Measurements from ENCODE around the gene AHSG.
"Not testable (repeated sequence)": the region's sequence is repeated elsewhere in the genome, so short reads cannot be mapped to it uniquely, and the experiment has no call there.

Gene AHSG, protein sequence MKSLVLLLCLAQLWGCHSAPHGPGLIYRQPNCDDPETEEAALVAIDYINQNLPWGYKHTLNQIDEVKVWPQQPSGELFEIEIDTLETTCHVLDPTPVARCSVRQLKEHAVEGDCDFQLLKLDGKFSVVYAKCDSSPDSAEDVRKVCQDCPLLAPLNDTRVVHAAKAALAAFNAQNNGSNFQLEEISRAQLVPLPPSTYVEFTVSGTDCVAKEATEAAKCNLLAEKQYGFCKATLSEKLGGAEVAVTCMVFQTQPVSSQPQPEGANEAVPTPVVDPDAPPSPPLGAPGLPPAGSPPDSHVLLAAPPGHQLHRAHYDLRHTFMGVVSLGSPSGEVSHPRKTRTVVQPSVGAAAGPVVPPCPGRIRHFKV

DNA sequence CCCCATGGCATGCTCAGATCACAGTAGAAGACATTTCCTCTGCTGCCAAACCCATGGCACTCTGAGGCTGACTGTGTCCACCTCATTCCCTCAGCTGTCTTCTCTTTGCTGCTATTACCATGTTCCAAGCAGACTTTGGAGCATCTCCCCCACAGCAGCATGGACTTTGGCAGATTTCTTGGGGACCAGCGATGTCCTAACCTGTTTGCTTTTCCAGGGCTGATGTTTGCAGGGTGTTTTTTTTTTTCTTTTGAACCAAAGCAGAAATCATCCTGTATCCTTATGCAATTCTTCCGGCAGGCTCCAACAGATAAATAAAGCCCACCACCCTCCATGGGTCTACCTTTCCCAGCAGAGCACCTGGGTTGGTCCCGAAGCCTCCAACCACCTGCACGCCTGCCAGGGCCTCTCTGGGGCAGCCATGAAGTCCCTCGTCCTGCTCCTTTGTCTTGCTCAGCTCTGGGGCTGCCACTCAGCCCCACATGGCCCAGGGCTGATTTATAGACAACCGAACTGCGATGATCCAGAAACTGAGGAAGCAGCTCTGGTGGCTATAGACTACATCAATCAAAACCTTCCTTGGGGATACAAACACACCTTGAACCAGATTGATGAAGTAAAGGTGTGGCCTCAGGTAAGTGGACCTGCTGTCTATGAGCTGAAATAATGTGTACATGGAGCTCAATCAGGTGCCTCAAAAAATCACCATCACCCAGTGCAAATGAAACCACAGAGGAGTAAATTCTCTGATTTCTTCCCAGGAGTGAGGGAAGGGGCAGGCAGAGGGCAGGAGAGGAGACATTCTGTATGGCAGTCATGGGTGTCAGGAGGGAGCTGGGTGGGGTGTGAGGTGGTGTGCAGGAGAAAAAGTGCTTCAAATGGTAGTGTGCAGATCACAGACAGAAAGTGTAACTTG, at the start of gene AHSG:
Gene AHSG (plus strand): TSS at position 340 of the 916 bp plus-strand sequence. CDS start 82 bp downstream, at position 422.
- peaks cover 13 to 21% of the 10 kb centered on the region in 2 donors for H3K4me1 Mint-ChIP-seq
- H3K27ac Mint-ChIP-seq = peak within 1 kb of the TSS; percentile 44
- H3K4me3 Mint-ChIP-seq = no peak within 1 kb of the TSS
- peaks cover 35 to 44% of the 10 kb centered on the region in 2 donors for H3K27me3 Mint-ChIP-seq
- no peaks in the 10 kb centered on the region for H3K9me3 Mint-ChIP-seq
- H3K36me3 Mint-ChIP-seq = peaks cover 0 to 1% of the 10 kb centered on the region in 2 donors
- ATAC-seq (replicated peaks) (no peak), DNase-seq (no peak)

DNA sequence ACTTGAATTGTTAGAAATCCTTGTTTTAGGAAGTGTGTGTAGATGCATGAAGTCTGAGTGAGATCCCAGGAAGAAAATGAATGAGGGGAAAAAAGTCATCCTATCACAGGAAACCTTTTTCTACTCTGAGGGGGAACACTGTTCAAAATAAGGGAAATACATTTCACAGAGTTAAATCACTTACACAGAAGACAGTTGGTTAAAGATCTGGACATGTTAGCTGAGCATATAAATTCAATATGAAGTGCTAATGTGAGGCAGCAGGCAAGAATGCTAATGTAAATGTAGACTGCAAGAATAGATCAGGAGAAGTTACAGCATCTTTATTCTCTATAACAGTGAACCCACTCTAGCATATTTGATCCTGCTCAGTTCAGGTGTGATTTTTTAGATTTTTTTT, 48.3 kb upstream of the AHSG start:
- Mint-ChIP-seq H3K4me1 (peaks cover 22 to 35% of the 10 kb centered on the region in 2 donors), H3K9me3 (no peaks in the 10 kb centered on the region), H3K36me3 (peaks cover 20 to 33% of the 10 kb centered on the region in 2 donors), H3K27ac (peak overlapping the region; percentile 49), H3K27me3 (no peaks in the 10 kb centered on the region), H3K4me3 (no peak overlapping the region)
- DNase-seq (no peak), ATAC-seq (replicated peaks) (no peak)

DNA sequence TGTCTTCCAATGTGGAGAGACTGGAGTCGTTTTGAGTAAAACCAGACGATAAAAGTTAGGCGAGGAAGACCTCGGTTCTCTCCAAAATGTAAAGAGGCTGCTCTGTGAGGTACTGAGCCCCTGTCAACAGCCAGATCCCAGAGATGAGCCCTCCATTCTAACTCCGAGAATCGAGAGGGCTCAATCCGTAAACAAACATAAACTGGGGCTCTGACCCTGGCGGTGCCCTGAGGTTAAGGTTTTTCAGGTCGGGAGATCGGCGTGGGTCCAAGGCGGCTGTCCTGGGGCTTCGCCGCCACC, 46.1 kb upstream of the AHSG start:
- no peak for DNase-seq
- H3K4me1 Mint-ChIP-seq = peaks cover 27 to 39% of the 10 kb centered on the region in 2 donors
- H3K9me3 Mint-ChIP-seq = no peaks in the 10 kb centered on the region
- peak in 1 of 2 donors; percentile 1 for ATAC-seq (replicated peaks)
- no peaks in the 10 kb centered on the region for H3K27me3 Mint-ChIP-seq
- H3K27ac Mint-ChIP-seq = peak overlapping the region; percentile 93
- H3K36me3 Mint-ChIP-seq = peaks cover 15 to 21% of the 10 kb centered on the region in 2 donors
- peak overlapping the region; percentile 84 to 90 for H3K4me3 Mint-ChIP-seq

DNA sequence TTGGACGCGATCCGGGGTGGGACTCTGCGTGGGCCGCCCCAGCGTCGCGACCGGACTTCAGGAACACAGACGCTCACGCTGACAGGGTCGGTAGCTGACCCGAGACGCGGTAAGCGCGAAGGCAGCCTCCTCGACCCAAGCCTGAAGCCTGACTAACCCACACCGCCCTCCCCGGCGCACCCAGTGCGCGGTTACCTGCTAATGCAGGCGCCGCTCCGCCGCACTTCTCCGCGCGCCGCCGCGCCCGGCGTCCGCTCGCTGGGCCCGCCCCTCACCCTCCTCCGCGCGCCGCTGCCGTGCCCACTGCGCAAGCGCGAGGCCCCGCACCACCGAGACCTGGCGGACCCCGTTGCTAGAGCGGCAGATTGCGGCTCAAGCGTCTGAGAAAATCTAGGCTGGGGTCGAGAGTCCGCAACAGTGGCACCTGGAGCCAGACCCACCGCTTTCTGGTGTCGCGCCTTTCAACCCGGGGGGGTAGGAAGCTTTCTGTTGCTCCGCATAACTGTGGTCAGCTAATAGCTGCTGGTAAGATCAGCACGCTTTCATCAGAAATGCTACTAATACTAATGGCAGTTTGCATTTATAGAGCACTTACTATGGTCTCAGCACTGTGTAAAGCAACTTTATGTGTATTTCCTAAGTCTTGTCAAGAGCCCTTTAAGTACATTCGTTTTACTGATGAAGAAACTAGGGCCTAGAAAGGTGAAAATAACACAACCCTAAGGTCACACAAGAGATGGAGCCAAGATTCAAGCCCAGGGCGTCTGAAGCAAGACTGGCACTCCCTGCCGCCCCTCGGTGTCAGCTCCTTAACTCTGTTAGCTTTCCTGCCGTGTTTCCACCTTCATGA, 45.6 kb upstream of the AHSG start, which contains the start of gene TBCCD1:
Gene TBCCD1 (minus strand): TSS at position 268 of the 850 bp plus-strand sequence. CDS start 3,010 bp downstream, outside the sequence.
- H3K4me3 Mint-ChIP-seq = peak within 1 kb of the TSS; percentile 84 to 90
- DNase-seq (peak; percentile 95), ATAC-seq (replicated peaks) (peak; percentile 57 to 65)
- peak within 1 kb of the TSS; percentile 93 for H3K27ac Mint-ChIP-seq
- peaks cover 9 to 15% of the 10 kb centered on the region in 2 donors for H3K36me3 Mint-ChIP-seq
- H3K4me1 Mint-ChIP-seq = peaks cover 25 to 34% of the 10 kb centered on the region in 2 donors
- H3K27me3 Mint-ChIP-seq = no peaks in the 10 kb centered on the region
- H3K9me3 Mint-ChIP-seq = no peaks in the 10 kb centered on the region

DNA sequence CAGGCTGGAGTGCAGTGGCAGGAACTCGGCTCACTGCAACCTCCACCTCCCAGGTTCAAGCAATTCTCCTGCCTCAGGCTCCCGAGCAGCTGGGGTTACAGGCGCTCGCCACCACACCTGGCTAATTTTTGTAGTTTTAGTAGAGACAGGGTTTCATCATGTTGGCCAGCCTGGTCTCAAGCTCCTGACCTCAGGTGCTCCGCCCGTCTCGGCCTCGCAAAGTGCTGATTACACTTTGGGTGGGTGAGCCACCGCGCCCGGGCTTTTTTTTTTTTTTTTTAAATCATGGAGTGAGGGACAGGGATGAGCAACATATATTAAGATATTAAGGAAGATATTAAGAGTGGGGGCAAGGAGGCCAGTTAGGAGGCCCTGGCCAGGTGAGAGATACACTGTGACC, 43.5 kb upstream of the AHSG start:
- not testable (repeated sequence) for ATAC-seq (replicated peaks); H3K36me3 Mint-ChIP-seq; H3K9me3 Mint-ChIP-seq; H3K27me3 Mint-ChIP-seq; DNase-seq
- peaks cover 22 to 38% of the 10 kb centered on the region in 2 donors for H3K4me1 Mint-ChIP-seq
- H3K27ac Mint-ChIP-seq = peak overlapping the region; percentile 99
- peak overlapping the region; percentile 97 to 99 for H3K4me3 Mint-ChIP-seq

DNA sequence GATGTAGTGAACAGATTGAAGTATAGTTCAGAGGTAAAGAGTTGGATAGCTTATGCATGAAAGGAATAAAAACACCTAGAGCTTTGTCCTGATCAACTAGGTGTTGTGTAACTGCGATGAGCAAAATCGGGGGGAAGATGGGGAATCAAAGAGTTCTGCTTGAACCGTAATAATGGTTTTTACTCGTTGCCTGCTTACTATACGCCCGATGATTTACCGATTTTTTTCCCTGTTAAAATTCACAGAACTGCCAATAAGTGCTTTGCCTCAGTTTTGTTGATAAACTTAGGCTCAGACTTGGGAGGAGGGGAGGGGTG, 43.1 kb upstream of the AHSG start:
- Mint-ChIP-seq H3K27ac (peak overlapping the region; percentile 99), H3K36me3 (peaks cover 4 to 9% of the 10 kb centered on the region in 2 donors), H3K4me3 (peak overlapping the region; percentile 97 to 99), H3K9me3 (no peaks in the 10 kb centered on the region), H3K27me3 (no peaks in the 10 kb centered on the region), H3K4me1 (peaks cover 22 to 41% of the 10 kb centered on the region in 2 donors)
- DNase-seq (no peak), ATAC-seq (replicated peaks) (no peak)

DNA sequence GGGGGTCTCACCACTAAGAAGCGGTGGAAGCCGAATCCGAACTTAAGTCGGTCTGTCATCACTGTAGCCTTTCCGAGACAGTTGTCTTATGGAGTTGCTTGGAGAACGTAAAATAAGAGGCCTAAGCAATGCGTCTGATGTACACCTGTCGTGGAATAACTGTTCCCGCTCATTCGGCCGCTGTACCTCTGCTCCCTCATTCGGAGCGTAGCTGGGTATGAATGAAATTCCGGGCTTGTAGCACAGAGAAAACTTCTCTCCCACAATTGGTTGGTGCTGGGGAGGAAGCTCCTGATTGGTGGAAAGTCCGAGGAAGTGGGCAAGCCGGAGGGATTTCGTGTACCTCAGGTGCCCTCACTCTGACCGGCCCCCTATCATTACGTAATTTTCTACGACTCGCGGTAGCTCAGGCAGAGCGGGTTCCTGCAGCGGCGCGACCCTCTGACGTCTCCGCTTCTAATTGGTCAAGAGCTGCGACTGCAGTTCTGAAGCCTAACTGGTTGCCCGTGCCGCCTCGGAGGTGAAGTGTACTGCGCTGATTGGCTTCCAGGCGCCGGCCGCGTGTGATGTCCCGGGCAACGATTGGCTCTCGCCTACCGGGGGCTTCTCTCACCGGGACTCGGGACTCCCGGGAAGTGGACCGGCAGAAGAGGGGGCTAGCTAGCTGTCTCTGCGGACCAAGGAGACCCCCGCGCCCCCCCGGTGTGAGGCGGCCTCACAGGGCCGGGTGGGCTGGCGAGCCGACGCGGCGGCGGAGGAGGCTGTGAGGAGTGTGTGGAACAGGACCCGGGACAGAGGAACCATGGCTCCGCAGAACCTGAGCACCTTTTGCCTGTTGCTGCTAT, 42.5 kb upstream of the AHSG start, which contains the start of gene DNAJB11:
Gene DNAJB11 (plus strand): TSS at position 625 of the 845 bp plus-strand sequence. CDS start 178 bp downstream, at position 803.
- peaks cover 4 to 10% of the 10 kb centered on the region in 2 donors for H3K36me3 Mint-ChIP-seq
- peak within 1 kb of the TSS; percentile 97 to 99 for H3K4me3 Mint-ChIP-seq
- peak within 1 kb of the TSS; percentile 99 for H3K27ac Mint-ChIP-seq
- DNase-seq (peak; percentile 98), ATAC-seq (replicated peaks) (peak; percentile 86 to 91)
- H3K27me3 Mint-ChIP-seq = no peaks in the 10 kb centered on the region
- H3K9me3 Mint-ChIP-seq = no peaks in the 10 kb centered on the region
- H3K4me1 Mint-ChIP-seq = peaks cover 22 to 42% of the 10 kb centered on the region in 2 donors

DNA sequence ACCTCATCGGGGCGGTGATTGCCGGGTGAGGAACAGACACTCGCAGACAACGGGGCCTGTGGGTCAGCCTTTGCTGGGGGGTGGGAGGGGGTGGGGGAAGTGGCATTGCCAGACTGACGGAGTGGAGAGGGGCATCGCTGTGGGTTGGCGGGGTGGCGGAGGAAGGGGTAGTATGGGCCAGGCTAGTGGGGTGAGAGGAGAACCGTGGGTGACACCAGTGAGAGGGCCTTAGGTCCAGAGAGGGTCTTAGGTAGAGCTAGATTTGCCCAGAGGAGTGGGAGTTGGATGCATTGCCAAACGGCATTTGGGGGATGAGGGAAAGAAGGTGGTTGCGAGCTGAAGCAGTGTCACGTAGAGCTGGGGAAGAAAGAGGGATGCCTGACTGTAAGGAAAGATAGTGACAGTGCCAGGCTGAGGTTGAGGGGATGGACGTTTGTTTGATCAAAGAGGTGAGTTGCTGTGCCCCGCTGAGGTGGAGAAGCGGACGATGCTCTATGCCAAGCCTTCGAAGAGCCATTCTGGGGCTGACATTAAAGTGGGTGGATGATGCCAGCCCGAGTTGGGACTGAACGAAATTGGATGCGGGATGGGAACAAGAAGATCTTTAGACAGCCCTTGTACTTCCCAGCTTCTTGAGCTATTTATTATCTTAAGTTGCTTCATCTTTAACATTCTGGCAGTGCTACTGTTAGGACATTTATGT, 41.8 kb upstream of the AHSG start:
- DNase-seq (no peak), ATAC-seq (replicated peaks) (no peak)
- H3K36me3 Mint-ChIP-seq = peaks cover 10 to 17% of the 10 kb centered on the region in 2 donors
- H3K4me1 Mint-ChIP-seq = peaks cover 21 to 41% of the 10 kb centered on the region in 2 donors
- H3K27me3 Mint-ChIP-seq = no peaks in the 10 kb centered on the region
- peak overlapping the region; percentile 97 to 99 for H3K4me3 Mint-ChIP-seq
- no peaks in the 10 kb centered on the region for H3K9me3 Mint-ChIP-seq
- peak overlapping the region; percentile 99 for H3K27ac Mint-ChIP-seq

DNA sequence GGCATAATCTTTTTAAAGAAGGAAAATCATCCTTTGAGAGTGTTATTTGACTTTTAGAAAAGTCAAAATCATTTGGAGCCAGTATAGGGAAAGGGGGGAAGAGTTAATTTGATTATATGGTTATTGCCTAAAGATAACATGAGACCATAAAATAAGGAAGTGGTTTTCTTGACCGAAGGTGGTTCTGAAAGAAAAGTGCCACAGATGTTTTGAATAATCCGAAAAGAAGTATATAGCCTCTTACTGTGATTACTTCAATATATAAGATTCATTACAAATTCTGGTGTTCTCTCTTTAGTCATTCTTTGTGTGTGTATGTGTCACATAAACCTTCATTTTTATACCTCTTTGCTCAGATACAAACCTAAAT, 41.2 kb upstream of the AHSG start:
- Mint-ChIP-seq H3K4me1 (peaks cover 17 to 36% of the 10 kb centered on the region in 2 donors), H3K9me3 (no peaks in the 10 kb centered on the region), H3K36me3 (peaks cover 10 to 17% of the 10 kb centered on the region in 2 donors)

DNA sequence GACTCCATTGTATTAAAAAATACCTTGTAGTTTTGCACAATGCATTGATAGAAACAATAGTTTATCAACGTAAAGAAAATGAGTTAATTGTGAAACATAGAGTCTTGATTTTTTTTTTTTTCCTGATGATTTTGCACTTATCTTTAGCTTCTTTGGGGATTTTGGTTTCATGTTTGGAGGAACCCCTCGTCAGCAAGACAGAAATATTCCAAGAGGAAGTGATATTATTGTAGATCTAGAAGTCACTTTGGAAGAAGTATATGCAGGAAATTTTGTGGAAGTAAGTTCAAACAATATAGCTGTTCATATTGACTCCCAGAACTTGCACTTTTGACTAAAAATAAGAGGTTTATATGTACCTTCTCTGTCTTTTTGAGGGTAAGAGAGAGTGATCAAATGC, 35.3 kb upstream of the AHSG start:
- H3K9me3 Mint-ChIP-seq = no peaks in the 10 kb centered on the region
- DNase-seq (no peak), ATAC-seq (replicated peaks) (no peak)
- peaks cover 26 to 46% of the 10 kb centered on the region in 2 donors for H3K36me3 Mint-ChIP-seq
- peaks cover 4 to 9% of the 10 kb centered on the region in 2 donors for H3K4me1 Mint-ChIP-seq
- H3K4me3 Mint-ChIP-seq = no peak overlapping the region
- no peaks in the 10 kb centered on the region for H3K27me3 Mint-ChIP-seq
- H3K27ac Mint-ChIP-seq = no peak overlapping the region

More for the DNA sequence above, 41.2 kb upstream of the AHSG start:
- peak overlapping the region; percentile 99 for H3K27ac Mint-ChIP-seq
- no peaks in the 10 kb centered on the region for H3K27me3 Mint-ChIP-seq
- peak overlapping the region; percentile 97 to 99 for H3K4me3 Mint-ChIP-seq
- ATAC-seq (replicated peaks) = no peak
- no peak for DNase-seq

DNA sequence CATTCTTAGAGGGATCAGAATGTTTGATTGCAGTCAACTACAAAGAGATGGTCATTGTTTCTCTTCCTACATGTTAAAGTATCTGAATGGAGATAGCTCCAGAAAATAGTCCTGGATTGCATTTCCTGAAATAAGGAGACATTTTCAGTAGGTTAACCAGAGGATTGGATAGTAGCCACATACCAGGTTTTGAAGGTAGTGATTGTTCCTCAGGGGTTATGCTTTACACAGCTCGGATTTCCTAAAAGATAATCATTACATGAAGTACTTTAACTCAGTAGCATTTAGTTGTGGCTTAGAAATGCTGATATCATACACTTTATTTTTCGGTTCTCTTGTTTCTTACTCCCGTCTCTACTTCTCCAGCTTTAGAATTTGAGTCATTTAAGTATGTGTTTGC, 32.1 kb upstream of the AHSG start:
- Mint-ChIP-seq H3K4me1 (peaks cover 0 to 1% of the 10 kb centered on the region in 2 donors), H3K36me3 (peaks cover 37 to 56% of the 10 kb centered on the region in 2 donors), H3K27ac (no peak overlapping the region), H3K4me3 (no peak overlapping the region), H3K27me3 (no peaks in the 10 kb centered on the region), H3K9me3 (no peaks in the 10 kb centered on the region)
- DNase-seq (no peak), ATAC-seq (replicated peaks) (no peak)

DNA sequence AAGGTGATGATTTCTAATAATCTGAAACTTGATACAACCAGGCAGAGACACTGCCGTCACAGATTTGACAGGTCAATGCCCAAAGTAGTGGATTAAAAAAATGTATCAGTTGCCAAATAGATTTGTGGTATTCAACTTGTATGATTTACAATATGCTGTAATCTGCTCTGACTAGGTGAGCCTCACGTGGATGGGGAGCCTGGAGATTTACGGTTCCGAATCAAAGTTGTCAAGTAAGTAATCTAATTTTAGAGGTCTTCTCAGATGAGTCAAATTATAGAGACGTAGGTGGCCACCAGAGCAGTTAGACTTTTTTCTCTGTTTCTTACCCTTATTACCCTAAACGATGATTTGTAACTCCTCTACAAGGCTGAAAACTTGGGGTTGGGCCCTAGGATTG, 30.3 kb upstream of the AHSG start:
- Mint-ChIP-seq H3K27me3 (no peaks in the 10 kb centered on the region), H3K36me3 (peaks cover 41 to 63% of the 10 kb centered on the region in 2 donors), H3K4me3 (no peak overlapping the region), H3K4me1 (peaks cover 0 to 1% of the 10 kb centered on the region in 2 donors), H3K9me3 (no peaks in the 10 kb centered on the region), H3K27ac (no peak overlapping the region)
- DNase-seq = no peak
- ATAC-seq (replicated peaks) = no peak

Data from stimulated activated naive B cell treated with anti-CD40 and anti-IgM and Interleukin-4, amounts not matched to agents 10 μg/mL and 1 μg/mL and 100 μg/mL, for 72 hours (primary cell).